AG10803 (cell line): Measurements from ENCODE around the gene NR2F1-AS1.

ENCODE experiments used
- DNase-seq: peaks from one replicate; pipeline ENCODE4 v3.0.0; 2010; ENCODE audit warnings: low read depth
- H3K4me3 ChIP-seq: 2 replicates; pipeline ENCODE4 v1.5.1; 2011; ENCODE audit warnings: mild to moderate bottlenecking, low read length, control low read depth
- TF ChIP-seq, protein P1 (sequence below): conservative IDR thresholded peaks from 2 replicates; pipeline ENCODE4 v1.5.1; 2011; ENCODE audit warnings: mild to moderate bottlenecking, low read length, control low read depth, inconsistent platforms

NR2F1-AS1 gene

GRCh38 chr5:93452255-93452654 is 128.8 kb downstream of the NR2F1-AS1 start:
- DNase-seq: no peak
- TF ChIP-seq, protein P1, sequence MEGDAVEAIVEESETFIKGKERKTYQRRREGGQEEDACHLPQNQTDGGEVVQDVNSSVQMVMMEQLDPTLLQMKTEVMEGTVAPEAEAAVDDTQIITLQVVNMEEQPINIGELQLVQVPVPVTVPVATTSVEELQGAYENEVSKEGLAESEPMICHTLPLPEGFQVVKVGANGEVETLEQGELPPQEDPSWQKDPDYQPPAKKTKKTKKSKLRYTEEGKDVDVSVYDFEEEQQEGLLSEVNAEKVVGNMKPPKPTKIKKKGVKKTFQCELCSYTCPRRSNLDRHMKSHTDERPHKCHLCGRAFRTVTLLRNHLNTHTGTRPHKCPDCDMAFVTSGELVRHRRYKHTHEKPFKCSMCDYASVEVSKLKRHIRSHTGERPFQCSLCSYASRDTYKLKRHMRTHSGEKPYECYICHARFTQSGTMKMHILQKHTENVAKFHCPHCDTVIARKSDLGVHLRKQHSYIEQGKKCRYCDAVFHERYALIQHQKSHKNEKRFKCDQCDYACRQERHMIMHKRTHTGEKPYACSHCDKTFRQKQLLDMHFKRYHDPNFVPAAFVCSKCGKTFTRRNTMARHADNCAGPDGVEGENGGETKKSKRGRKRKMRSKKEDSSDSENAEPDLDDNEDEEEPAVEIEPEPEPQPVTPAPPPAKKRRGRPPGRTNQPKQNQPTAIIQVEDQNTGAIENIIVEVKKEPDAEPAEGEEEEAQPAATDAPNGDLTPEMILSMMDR: no peak
- H3K4me3 ChIP-seq: no peak overlapping the region

GRCh38 chr5:93438124-93438523 is 142.9 kb downstream of the NR2F1-AS1 start:
- H3K4me3 ChIP-seq: no peak overlapping the region
- DNase-seq: no peak
- TF ChIP-seq, protein P1: no peak

DNA sequence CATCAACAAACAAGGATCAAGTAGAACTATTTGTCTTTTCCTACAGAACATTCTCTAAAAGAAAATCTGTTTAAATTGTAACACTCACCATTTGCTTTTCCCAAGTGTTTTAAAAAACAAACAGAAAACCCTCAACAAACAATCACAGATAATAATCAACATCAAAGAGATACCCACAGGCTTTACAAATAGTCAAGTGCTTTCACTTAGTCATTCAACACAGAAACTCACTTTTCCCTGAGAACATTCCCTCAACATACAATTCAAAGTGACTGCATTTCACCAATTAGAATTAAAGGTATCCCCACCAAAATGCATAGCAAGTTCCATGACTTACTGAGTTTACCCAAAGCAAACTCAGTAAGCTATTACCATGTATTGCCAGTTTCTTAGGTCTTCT is 144.9 kb downstream of the NR2F1-AS1 start:
- H3K4me3 ChIP-seq: no peak overlapping the region
- no peak for DNase-seq
- TF ChIP-seq, protein P1: no peak

DNA sequence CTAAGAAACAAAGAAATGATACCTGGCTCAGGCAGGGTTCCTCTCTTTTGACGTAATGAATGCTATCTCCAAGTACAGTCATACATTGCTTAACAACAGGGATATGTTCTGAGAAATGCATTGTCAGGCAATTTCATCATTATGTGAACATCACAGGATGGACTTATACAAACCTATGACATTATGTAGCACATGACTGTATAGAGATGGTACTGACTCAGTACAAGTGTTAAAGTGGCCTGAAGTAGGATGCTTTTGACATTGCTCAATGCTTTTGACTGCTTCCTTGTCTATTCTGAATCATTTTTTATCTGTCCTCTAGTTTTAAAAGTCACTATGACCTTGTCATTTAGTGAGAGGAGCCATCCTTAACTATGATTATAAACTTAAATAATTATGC is 147.6 kb downstream of the NR2F1-AS1 start:
- H3K4me3 ChIP-seq: no peak overlapping the region
- TF ChIP-seq, protein P1: no peak
- DNase-seq: peak; percentile 52

DNA sequence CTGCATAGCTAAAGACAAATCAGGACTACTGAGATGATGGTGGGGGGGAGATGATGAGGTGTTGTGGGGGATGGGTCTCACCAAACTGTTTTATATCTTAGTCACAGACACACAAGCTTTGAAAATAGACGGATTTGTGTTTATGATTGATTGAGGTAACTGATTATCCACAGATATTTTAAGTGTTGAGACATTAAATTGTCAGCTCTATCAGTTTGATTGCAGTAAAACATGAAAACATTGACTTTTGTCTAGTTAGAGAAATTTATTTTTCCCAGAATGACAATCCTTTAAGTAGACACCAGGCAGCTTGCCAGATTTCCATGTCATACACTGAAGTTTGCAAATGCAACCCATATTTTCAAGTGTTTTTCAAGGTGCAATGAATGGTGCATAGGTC is 149.8 kb downstream of the NR2F1-AS1 start:
- H3K4me3 ChIP-seq: no peak overlapping the region
- TF ChIP-seq, protein P1: no peak
- no peak for DNase-seq

- H3K4me3 ChIP-seq: no peak overlapping the region
- TF ChIP-seq, protein P1: no peak
- DNase-seq: no peak
Observed at GRCh38 chr5:93430673-93431199, 150.3 kb downstream of the NR2F1-AS1 start.

DNA sequence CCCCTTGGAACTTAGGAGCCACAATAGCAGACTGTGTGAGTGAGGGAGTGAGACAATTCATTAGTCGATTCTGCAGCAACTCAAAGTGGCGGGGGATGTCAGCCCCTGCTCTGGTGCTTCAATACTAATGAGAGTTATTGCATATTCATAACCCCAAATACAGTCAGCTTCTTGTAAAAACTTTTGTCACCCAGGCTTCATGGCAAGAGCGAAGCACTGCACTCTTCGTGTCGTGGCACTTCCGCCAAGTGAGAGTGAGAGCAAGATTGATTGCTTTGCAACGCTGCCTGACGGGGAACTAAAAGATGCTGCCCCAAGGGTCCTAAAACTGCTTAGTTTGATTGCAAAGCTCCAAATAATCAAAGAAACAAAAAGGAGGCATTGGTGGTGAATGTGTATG is 150.9 kb downstream of the NR2F1-AS1 start:
- DNase-seq: no peak
- TF ChIP-seq, protein P1: no peak
- no peak overlapping the region for H3K4me3 ChIP-seq
